Activated CD8-positive, alpha-beta memory T cell treated with anti-CD3 and anti-CD28 coated beads for 1 hour (primary cell): Measurements from ENCODE around the gene TUBB3.
A peak's percentile ranks its signal among the peaks of the same experiment; 100 is the strongest.
"Not testable (repeated sequence)": the region's sequence is repeated elsewhere in the genome, so short reads cannot be mapped to it uniquely, and the experiment has no call there.

Source experiments
- DNase-seq, 2 donors: peaks; one replicate each; pipeline ENCODE4 v3.0.0-alpha.2; 2020; ENCODE audit warnings: low read depth in 1 of 2; ENCODE audit errors: extremely low read depth in 1 of 2

TUBB3 gene

GRCh38 chr16:89917773-89918452 is 5.2 kb upstream of the TUBB3 start:
- peak; percentile 44 to 58 for DNase-seq

- no peak for DNase-seq
Measured at GRCh38 chr16:89918453-89919347, 4.4 kb upstream of the TUBB3 start, which contains the start of gene MC1R. TSS of gene MC1R (plus strand) at chr16:89918862. CDS start at chr16:89919259, 397 bp downstream.

DNA sequence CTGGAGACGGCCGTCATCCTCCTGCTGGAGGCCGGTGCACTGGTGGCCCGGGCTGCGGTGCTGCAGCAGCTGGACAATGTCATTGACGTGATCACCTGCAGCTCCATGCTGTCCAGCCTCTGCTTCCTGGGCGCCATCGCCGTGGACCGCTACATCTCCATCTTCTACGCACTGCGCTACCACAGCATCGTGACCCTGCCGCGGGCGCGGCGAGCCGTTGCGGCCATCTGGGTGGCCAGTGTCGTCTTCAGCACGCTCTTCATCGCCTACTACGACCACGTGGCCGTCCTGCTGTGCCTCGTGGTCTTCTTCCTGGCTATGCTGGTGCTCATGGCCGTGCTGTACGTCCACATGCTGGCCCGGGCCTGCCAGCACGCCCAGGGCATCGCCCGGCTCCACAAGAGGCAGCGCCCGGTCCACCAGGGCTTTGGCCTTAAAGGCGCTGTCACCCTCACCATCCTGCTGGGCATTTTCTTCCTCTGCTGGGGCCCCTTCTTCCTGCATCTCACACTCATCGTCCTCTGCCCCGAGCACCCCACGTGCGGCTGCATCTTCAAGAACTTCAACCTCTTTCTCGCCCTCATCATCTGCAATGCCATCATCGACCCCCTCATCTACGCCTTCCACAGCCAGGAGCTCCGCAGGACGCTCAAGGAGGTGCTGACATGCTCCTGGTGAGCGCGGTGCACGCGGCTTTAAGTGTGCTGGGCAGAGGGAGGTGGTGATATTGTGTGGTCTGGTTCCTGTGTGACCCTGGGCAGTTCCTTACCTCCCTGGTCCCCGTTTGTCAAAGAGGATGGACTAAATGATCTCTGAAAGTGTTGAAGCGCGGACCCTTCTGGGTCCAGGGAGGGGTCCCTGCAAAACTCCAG is 3.4 kb upstream of the TUBB3 start:
- no peak for DNase-seq

- DNase-seq = no peak
Measured at GRCh38 chr16:89920723-89921122, 2.4 kb upstream of the TUBB3 start.

DNA sequence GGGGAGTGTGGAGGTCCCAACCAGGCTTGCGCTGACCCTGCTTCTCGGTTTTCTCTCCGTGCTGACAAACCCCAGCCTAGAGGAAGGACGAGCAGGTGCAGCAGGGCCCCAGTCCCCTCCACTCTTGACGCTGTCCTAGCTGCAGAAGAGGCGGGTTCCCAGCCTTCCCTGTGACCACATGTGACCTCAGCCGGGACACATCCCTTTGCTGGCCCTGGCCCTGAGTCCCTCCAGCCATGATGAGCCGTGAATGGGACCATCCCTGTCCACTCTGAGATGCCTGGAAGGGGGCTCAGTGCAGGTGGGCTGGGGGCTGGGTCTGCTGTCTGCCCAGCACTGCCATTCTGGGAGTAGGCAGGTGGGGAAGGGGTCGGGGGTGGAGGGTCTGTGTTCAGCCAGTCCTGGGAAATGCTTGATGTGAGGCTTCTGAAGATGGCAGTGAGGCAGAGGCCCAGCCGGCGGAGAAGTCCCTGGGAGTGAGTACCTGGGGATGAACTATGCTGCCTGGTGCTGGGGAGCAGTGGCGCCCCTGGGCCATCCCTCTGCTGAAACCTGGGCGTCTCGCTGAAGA is 1.9 kb upstream of the TUBB3 start:
- DNase-seq = no peak

GRCh38 chr16:89921702-89922476 is 1.3 kb upstream of the TUBB3 start:
- DNase-seq = no peak

DNA sequence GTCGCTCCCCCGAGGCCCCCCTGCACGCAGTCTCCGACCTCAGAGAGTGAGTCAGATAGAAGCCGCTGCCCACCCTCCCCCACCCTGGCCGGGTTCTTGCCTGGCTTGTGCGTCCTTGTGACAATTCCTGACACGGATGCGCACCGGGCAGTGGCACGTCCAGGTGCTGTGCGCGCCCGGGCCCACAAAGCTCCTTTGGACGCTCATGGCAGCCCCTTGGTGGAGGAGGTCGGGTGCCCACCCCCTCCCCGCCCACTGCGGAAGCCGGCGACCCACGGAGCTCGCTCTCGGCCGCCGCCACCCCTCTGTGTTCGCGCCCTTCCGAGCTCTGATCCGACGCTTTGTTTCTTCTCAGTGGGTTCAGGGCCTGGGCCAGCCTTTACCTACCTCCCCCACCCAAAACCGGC is 662 bp upstream of the TUBB3 start:
- DNase-seq = no peak

GRCh38 chr16:89923640-89924296 is 626 bp downstream of the TUBB3 start:
- no peak for DNase-seq

DNA sequence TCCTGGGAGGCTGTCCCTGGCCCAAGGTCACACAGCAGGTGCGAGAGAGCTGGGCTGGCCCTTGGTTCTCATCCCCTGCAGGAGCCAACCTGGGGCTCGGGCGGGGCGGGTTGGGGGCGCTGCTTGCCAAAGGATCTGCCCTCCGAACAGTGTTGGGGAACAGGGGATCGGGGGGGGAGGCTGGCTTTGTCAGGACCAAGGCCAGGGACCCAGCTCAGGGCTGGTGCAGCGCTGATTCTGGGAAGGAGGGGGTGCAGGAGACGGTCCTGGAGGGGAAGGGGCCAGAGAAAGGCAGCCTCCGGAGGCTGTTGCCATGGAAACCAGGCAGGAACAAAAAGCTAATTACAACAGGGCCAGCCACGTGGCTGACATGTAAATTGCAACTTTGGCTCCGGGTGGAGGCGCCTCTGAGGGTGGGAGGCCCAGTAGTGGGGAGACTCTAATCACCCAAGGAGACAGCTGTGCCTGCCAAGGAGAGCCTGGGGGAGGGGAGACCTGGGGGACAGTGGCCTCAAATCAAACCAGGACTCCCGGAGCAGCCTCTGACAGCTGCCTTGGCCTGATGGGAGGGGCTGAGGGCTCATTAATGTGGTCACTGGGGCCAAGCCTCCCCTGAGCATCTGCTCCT is 1.3 kb downstream of the TUBB3 start:
- no peak for DNase-seq

GRCh38 chr16:89924925-89925307 is 1.8 kb downstream of the TUBB3 start:
- no peak for DNase-seq

DNA sequence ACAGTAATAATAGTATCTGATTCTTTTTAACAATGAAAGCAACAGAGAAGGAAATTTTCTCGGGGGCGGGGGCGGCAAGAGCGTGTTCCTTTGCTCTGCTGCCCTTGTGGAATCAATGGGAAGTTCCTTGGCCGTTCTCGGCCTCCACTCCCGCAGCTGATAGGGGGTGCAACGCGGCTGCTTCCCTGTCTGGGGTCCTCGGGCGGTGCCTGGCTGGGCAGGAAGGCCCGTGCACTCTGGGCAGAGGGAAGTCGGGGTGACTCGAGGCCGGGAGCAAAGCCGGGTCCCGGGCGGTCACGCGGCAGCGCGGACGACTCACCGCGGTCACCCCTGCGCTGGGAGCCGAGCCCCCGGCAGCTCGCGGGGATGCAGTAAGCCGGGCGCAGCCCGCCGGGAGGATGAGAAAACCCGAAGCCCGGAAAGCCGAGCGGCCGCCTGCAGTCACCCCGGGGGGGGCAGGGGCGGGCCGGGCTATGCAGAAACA is 2.5 kb downstream of the TUBB3 start:
- no peak for DNase-seq

- DNase-seq = no peak
Measured at GRCh38 chr16:89931305-89931896, 8.3 kb downstream of the TUBB3 start.

DNA sequence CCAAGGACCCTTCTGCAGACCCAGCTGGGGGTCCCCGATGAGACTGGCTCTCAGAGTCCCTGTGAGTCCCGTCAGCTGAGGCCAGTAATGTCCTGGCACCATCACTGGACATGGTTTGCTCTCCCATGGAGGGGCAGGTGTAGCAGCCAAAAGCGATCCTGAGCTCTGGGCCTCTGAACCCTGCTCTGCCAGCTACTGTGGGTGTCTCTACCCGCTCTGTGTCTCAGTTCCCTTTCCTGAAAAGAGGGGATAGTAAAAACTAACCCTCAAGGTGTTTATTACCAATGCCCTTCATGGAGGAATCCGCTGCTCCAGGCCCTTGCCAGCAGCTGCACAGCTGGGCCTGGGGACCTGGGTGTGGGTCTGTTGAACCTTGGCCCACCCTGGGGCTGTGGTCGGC is 8.8 kb downstream of the TUBB3 start:
- no peak for DNase-seq

- DNase-seq = not testable (repeated sequence)
Measured at GRCh38 chr16:89934019-89934418, 10.9 kb downstream of the TUBB3 start.

DNA sequence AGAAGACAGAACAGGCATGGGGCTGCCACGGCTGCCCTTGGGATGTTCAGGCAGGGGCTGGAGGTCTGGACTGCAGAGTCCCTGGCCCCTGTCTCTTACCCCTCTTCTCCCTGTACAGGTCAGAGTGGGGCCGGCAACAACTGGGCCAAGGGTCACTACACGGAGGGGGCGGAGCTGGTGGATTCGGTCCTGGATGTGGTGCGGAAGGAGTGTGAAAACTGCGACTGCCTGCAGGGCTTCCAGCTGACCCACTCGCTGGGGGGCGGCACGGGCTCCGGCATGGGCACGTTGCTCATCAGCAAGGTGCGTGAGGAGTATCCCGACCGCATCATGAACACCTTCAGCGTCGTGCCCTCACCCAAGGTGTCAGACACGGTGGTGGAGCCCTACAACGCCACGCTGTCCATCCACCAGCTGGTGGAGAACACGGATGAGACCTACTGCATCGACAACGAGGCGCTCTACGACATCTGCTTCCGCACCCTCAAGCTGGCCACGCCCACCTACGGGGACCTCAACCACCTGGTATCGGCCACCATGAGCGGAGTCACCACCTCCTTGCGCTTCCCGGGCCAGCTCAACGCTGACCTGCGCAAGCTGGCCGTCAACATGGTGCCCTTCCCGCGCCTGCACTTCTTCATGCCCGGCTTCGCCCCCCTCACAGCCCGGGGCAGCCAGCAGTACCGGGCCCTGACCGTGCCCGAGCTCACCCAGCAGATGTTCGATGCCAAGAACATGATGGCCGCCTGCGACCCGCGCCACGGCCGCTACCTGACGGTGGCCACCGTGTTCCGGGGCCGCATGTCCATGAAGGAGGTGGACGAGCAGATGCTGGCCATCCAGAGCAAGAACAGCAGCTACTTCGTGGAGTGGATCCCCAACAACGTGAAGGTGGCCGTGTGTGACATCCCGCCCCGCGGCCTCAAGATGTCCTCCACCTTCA is 11.7 kb downstream of the TUBB3 start:
- DNase-seq = no peak

DNA sequence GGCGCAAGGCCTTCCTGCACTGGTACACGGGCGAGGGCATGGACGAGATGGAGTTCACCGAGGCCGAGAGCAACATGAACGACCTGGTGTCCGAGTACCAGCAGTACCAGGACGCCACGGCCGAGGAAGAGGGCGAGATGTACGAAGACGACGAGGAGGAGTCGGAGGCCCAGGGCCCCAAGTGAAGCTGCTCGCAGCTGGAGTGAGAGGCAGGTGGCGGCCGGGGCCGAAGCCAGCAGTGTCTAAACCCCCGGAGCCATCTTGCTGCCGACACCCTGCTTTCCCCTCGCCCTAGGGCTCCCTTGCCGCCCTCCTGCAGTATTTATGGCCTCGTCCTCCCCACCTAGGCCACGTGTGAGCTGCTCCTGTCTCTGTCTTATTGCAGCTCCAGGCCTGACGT is 12.5 kb downstream of the TUBB3 start:
- not testable (repeated sequence) for DNase-seq

DNA sequence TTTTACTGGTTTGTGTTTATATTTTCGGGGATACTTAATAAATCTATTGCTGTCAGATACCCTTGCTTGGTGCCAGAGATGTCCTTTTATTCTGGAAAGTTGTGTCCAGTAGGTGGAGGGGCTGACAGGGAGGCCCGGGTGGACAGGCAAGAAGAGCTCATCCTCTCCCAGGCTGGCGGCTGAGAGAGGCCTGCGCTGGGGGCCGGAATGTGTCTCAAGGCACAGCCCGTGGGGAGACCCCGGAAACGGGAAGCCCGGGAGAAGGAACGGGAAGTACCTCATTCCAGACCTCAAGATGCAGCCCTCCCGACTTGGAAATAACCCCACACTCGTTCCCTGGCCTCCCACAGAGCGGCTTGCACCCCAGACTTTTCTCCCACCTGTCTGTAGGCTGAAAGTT is 12.9 kb downstream of the TUBB3 start:
- DNase-seq = no peak
